WERI-Rb-1 (cell line): ENCODE results near the gene ZC3H6.

ENCODE experiments used
- DNase-seq: peaks from one replicate; pipeline ENCODE4 v3.0.0-alpha.2; 2020
- H3K27ac ChIP-seq: fragments of 250-450 bp; sonication (Bioruptor Pico); 2 replicates; pipeline ENCODE4 v1.5.1; 2020; ENCODE audit warnings: mild to moderate bottlenecking, moderate library complexity
- H3K27me3 ChIP-seq: fragments of 250-450 bp; sonication (Bioruptor Pico); 2 replicates; pipeline ENCODE4 v1.5.1; 2021; ENCODE audit warnings: mild to moderate bottlenecking, low read depth, moderate library complexity; ENCODE audit not compliant: insufficient read depth, severe bottlenecking
- H3K36me3 ChIP-seq: fragments of 250-450 bp; sonication (Bioruptor Pico); 2 replicates; pipeline ENCODE4 v1.5.1; 2020; ENCODE audit warnings: mild to moderate bottlenecking, moderate library complexity
- H3K4me3 ChIP-seq: 2 replicates; pipeline ENCODE4 v1.5.1; 2011; ENCODE audit warnings: low read depth, mild to moderate bottlenecking, control low read depth, low read length
- H3K9me3 ChIP-seq: fragments of 250-450 bp; sonication (Bioruptor Pico); 2 replicates; pipeline ENCODE4 v1.5.1; 2021; ENCODE audit warnings: mild to moderate bottlenecking, moderate library complexity; ENCODE audit not compliant: severe bottlenecking
- CTCF ChIP-seq: IDR thresholded peaks from 2 replicates; pipeline ENCODE4 v1.5.1; 2011; ENCODE audit warnings: low read depth, mild to moderate bottlenecking, control low read depth, inconsistent platforms, low read length

The ZC3H6 gene

GRCh38 chr2:112318515-112318914 is 43.1 kb downstream of the ZC3H6 start:
- Histone ChIP-seq H3K27me3 (no peaks in the 10 kb centered on the region), H3K27ac (no peak overlapping the region)
- no peak for TF ChIP-seq CTCF

DNA sequence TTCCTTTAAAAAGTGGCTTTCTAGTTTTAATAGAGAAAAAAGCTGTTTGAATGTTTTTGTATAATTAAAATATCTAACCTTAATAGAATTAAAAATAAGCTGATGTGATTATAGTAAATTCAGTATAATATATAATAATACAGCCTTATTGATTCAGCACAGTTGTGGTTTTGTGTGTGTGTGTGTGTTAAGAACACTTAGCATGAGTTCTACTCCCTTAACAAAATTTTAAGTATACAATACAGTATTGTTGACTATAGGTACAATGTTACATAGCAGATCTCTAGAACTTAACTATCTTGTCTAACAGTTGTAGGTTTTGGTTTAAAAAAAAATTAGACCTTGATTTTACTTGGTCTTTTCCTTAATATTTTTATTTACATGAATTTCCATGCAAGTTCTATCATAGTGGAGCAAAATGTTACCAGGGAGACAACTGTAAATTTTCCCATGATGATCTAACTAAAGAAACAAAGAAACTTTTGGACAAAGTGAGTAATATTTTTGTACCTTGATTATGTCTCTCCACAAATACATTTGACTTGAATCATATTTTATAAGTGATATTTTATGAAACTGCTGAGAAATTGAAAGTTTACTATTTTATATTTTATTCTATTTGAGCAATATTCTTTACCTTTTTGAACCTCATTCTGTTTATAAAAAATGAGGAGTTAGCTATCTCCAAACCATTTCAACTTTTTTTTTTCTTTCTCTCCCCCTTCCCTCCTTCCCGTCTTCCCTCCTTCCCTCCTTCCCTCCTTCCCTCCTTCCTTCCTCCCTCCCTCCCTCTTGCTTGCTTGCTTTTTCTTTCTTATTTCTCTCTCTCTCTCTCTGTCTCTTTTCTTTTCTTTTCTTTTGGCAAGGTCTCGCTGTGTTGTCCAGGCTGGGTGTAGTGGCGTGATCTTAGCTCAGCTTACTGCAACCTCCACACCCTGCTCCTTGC is 46.3 kb downstream of the ZC3H6 start:
- no peak overlapping the region for H3K27ac ChIP-seq
- no peak overlapping the region for H3K4me3 ChIP-seq
- DNase-seq, result no peak
- no peaks in the 10 kb centered on the region for H3K27me3 ChIP-seq
- no peaks in the 10 kb centered on the region for H3K36me3 ChIP-seq
- no peak for TF ChIP-seq CTCF
- no peaks in the 10 kb centered on the region for H3K9me3 ChIP-seq

More at GRCh38 chr2:112318515-112318914, 43.1 kb downstream of the ZC3H6 start:
- no peak for DNase-seq
- H3K9me3 ChIP-seq, result no peaks in the 10 kb centered on the region
- H3K4me3 ChIP-seq, result no peak overlapping the region
- no peaks in the 10 kb centered on the region for H3K36me3 ChIP-seq

GRCh38 chr2:112322919-112323318 is 47.5 kb downstream of the ZC3H6 start:
- H3K9me3 ChIP-seq, result no peaks in the 10 kb centered on the region
- H3K27ac ChIP-seq, result no peak overlapping the region
- TF ChIP-seq CTCF, result no peak
- no peaks in the 10 kb centered on the region for H3K36me3 ChIP-seq
- no peak for DNase-seq
- H3K4me3 ChIP-seq, result no peak overlapping the region
- no peaks in the 10 kb centered on the region for H3K27me3 ChIP-seq

DNA sequence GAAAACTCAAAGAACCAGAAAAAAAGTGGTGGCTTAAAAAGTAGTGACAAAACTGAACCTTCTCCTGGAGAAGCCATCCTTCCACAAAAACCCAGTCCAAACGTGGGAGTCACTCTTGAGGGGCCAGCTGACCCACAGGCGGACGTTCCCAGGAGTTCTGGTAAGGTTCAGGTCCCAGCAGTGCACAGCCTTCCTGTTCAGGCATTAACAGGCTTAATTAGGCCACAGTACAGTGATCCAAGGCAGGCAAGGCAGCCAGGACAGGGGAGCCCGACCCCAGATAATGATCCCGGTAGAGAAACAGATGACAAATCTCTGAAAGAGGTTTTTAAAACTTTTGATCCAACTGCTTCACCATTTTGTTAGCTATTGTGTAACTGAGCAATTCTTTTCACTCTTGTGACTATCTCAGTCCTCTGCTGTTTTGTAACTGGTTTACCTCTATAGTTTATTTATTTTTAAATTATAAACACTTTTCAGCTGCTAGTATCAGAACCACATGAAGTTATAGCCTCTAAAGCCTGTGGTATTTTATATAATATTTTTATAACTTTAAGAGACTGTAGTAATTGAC is 56.8 kb downstream of the ZC3H6 start:
- H3K27me3 ChIP-seq, result no peaks in the 10 kb centered on the region
- H3K36me3 ChIP-seq, result no peaks in the 10 kb centered on the region
- no peak overlapping the region for H3K27ac ChIP-seq
- DNase-seq, result no peak
- H3K4me3 ChIP-seq, result no peak overlapping the region
- no peak for TF ChIP-seq CTCF
- no peaks in the 10 kb centered on the region for H3K9me3 ChIP-seq

DNA sequence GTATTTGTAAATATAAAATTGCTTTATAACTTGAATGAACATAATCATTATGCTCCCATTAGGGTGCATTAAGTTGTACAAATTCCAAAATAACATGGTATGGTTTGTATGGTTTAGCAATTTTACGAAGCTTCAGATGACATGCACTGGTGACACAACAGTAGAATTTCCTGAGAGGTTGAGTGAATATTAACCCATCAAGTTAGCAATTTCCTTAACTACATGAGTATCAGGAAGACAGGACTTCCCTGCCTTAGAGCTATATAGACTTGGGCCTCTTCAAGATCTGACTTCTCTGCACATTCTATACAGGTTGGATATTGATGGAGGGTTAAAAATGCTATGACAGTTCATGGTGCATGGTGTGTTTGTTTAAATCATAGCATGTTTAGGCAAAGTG is 60.2 kb downstream of the ZC3H6 start:
- Histone ChIP-seq H3K4me3 (no peak overlapping the region), H3K27me3 (no peaks in the 10 kb centered on the region), H3K9me3 (no peaks in the 10 kb centered on the region), H3K27ac (no peak overlapping the region), H3K36me3 (no peaks in the 10 kb centered on the region)
- no peak for TF ChIP-seq CTCF
- DNase-seq, result no peak
